OCI-LY1 (cell line): Measurements from ENCODE around the gene ADARB2.
A peak's percentile ranks its signal among the peaks of the same experiment; 100 is the strongest.

Experiments used
- EZH2 ChIP-seq: fragments of 200-600 bp; sonication (generic), shearing (Covaris generic); IDR thresholded peaks from 2 replicates; pipeline ENCODE4 v1.8.0; 2017; ENCODE audit warnings: borderline replicate concordance, mixed run types, mild to moderate bottlenecking, antibody characterized with exemption, low read length, moderate library complexity, mixed read lengths
- TF ChIP-seq, protein P1 (sequence below): fragments of 200-600 bp; sonication (generic), shearing (Covaris generic); IDR thresholded peaks from 2 replicates; pipeline ENCODE4 v1.5.1; 2017; ENCODE audit warnings: mild to moderate bottlenecking, antibody characterized with exemption, low read length, moderate library complexity, mixed read lengths

DNA sequence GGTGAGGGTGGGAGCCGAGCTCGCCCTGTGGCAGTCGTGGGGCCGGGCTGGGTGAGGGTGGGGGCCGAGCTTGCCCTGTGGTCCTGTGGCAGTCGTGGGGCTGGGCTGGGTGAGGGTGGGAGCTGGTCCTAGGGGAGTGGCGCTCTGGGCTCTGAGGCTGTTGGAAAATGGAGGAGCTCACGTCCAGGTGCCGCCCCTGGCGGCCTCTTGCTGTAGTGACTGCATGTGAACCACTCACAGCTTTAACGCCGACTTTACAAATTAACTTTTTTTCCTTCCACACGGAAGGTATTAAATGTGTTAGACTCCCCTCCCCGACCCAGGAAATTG lies 368.5 kb downstream of the ADARB2 start:
- TF ChIP-seq, protein P1, sequence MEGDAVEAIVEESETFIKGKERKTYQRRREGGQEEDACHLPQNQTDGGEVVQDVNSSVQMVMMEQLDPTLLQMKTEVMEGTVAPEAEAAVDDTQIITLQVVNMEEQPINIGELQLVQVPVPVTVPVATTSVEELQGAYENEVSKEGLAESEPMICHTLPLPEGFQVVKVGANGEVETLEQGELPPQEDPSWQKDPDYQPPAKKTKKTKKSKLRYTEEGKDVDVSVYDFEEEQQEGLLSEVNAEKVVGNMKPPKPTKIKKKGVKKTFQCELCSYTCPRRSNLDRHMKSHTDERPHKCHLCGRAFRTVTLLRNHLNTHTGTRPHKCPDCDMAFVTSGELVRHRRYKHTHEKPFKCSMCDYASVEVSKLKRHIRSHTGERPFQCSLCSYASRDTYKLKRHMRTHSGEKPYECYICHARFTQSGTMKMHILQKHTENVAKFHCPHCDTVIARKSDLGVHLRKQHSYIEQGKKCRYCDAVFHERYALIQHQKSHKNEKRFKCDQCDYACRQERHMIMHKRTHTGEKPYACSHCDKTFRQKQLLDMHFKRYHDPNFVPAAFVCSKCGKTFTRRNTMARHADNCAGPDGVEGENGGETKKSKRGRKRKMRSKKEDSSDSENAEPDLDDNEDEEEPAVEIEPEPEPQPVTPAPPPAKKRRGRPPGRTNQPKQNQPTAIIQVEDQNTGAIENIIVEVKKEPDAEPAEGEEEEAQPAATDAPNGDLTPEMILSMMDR, result peak; percentile 62
- TF ChIP-seq EZH2, result no peak
